Measurements from ENCODE around the gene TTC39C.

Gene TTC39C

GRCh38 chr18:24089515-24090337 is 75.2 kb downstream of the TTC39C start:
- DNase-seq, result no peak

GRCh38 chr18:24090876-24091275 is 76.3 kb downstream of the TTC39C start:
- DNase-seq, result no peak

GRCh38 chr18:24094561-24094960 is 80.0 kb downstream of the TTC39C start:
- no peak for DNase-seq

- no peak for DNase-seq
Measured at GRCh38 chr18:24095976-24096375, 81.4 kb downstream of the TTC39C start.

- no peak for DNase-seq
Measured at GRCh38 chr18:24103320-24104021, 88.9 kb downstream of the TTC39C start.

GRCh38 chr18:24104486-24104885 is 89.9 kb downstream of the TTC39C start:
- no peak for DNase-seq

GRCh38 chr18:24108641-24109040 is 94.1 kb downstream of the TTC39C start:
- DNase-seq, result no peak

GRCh38 chr18:24111936-24112335 is 97.4 kb downstream of the TTC39C start:
- DNase-seq, result no peak

- DNase-seq, result no peak
Measured at GRCh38 chr18:24112464-24112863, 97.9 kb downstream of the TTC39C start.

GRCh38 chr18:24112874-24113615 is 98.5 kb downstream of the TTC39C start:
- no peak for DNase-seq

- DNase-seq, result no peak
Measured at GRCh38 chr18:24114924-24115549, 100.5 kb downstream of the TTC39C start.

GRCh38 chr18:24115628-24116027 is 101.1 kb downstream of the TTC39C start:
- no peak for DNase-seq

GRCh38 chr18:24118750-24119577 is 104.4 kb downstream of the TTC39C start:
- peak; percentile 77 for DNase-seq

- no peak for DNase-seq
Measured at GRCh38 chr18:24120676-24121075, 106.1 kb downstream of the TTC39C start.

- DNase-seq, result no peak
Measured at GRCh38 chr18:24121625-24122024, 107.1 kb downstream of the TTC39C start.

- no peak for DNase-seq
Measured at GRCh38 chr18:24126155-24126961, 111.8 kb downstream of the TTC39C start.

- DNase-seq, result no peak
Measured at GRCh38 chr18:24127735-24128134, 113.2 kb downstream of the TTC39C start.

GRCh38 chr18:24128700-24129099 is 114.1 kb downstream of the TTC39C start:
- DNase-seq, result no peak

GRCh38 chr18:24130494-24130893 is 115.9 kb downstream of the TTC39C start:
- DNase-seq, result no peak

- DNase-seq, result no peak
Measured at GRCh38 chr18:24136967-24137373, 122.4 kb downstream of the TTC39C start.

GRCh38 chr18:24138409-24138788 is 123.8 kb downstream of the TTC39C start:
- DNase-seq, result no peak

Data from activated CD4-positive, CD25-positive, alpha-beta regulatory T cell treated with anti-CD3 and anti-CD28 coated beads, Interleukin-2, amount 50 U/mL, for 72 hours (primary cell).